ENCODE data around the gene RNF31.

Gene RNF31

GRCh38 chr14:24117179-24117578 is 30.1 kb upstream of the RNF31 start:
- DNase-seq: no peak

- DNase-seq: no peak
Observed at GRCh38 chr14:24119691-24120090, 27.6 kb upstream of the RNF31 start.

GRCh38 chr14:24121210-24121609 is 26.1 kb upstream of the RNF31 start:
- no peak for DNase-seq

- no peak for DNase-seq
Observed at GRCh38 chr14:24122416-24122815, 24.9 kb upstream of the RNF31 start.

- DNase-seq: no peak
Observed at GRCh38 chr14:24122898-24123297, 24.4 kb upstream of the RNF31 start.

- DNase-seq: no peak
Observed at GRCh38 chr14:24123424-24124417, 23.6 kb upstream of the RNF31 start.

- no peak for DNase-seq
Observed at GRCh38 chr14:24126939-24127338, 20.4 kb upstream of the RNF31 start.

GRCh38 chr14:24127673-24128072 is 19.6 kb upstream of the RNF31 start:
- DNase-seq: no peak

- DNase-seq: no peak
Observed at GRCh38 chr14:24129410-24129998, 17.8 kb upstream of the RNF31 start.

- no peak for DNase-seq
Observed at GRCh38 chr14:24130380-24130716, 16.9 kb upstream of the RNF31 start, which contains the start of gene FITM1. Gene FITM1, plus strand, starts transcription at chr14:24130659. Its CDS starts 905 bp downstream, at chr14:24131564.

- DNase-seq: no peak
Observed at GRCh38 chr14:24130717-24131548, 16.4 kb upstream of the RNF31 start.

GRCh38 chr14:24131549-24131966 is 15.7 kb upstream of the RNF31 start:
- DNase-seq: no peak

- no peak for DNase-seq
Observed at GRCh38 chr14:24132061-24132685, 15.1 kb upstream of the RNF31 start.

- DNase-seq: no peak
Observed at GRCh38 chr14:24132976-24133375, 14.3 kb upstream of the RNF31 start.

- DNase-seq: no peak
Observed at GRCh38 chr14:24133735-24134134, 13.6 kb upstream of the RNF31 start.

GRCh38 chr14:24135584-24135833 is 11.8 kb upstream of the RNF31 start:
- no peak for DNase-seq

- DNase-seq: peak; percentile 78
Observed at GRCh38 chr14:24135834-24136683, 11.2 kb upstream of the RNF31 start, which contains the start of gene PSME1. Gene PSME1, plus strand, starts transcription at chr14:24136194. Its CDS starts 69 bp downstream, at chr14:24136263.

GRCh38 chr14:24136684-24137528 is 10.4 kb upstream of the RNF31 start:
- no peak for DNase-seq

GRCh38 chr14:24137529-24138395 is 9.5 kb upstream of the RNF31 start:
- DNase-seq: no peak

All from amniotic stem cell (primary cell).